Thyroid gland (tissue), 4 donors: Measurements from ENCODE around the gene PRICKLE1. TPM values are rescaled to one million over a fixed set of nuclear protein-coding genes. Genes with fewer than 3 reads are reported as not detected.

ENCODE experiments used
- DNase-seq, 2 donors: peaks; one replicate each; pipeline ENCODE4 v3.0.0-alpha.2; 2019
- H3K27ac ChIP-seq, 3 donors: fragments of 200-600 bp; sonication (generic); 1 replicate in 2 of 3; 2 replicates in 1 of 3; pipeline ENCODE4 v1.5.1; 2016 to 2019; ENCODE audit warnings: mild to moderate bottlenecking in 1 of 3, moderate library complexity in 1 of 3
- H3K27me3 ChIP-seq: fragments of 200-600 bp; sonication (generic); one replicate; pipeline ENCODE4 v1.5.1; 2019
- H3K36me3 ChIP-seq, 2 donors: fragments of 200-600 bp; sonication (generic); one replicate each; pipeline ENCODE4 v1.5.1; 2016 to 2019
- H3K4me1 ChIP-seq, 2 donors: fragments of 200-600 bp; sonication (generic); one replicate each; pipeline ENCODE4 v1.5.1; 2017 to 2019
- H3K4me3 ChIP-seq, 3 donors: fragments of 200-600 bp; sonication (generic); replicated peaks in 1 of 3; 1 replicate in 2 of 3; 2 replicates in 1 of 3; pipeline ENCODE4 v1.5.1; 2016; ENCODE audit warnings: mild to moderate bottlenecking in 1 of 3
- H3K9me3 ChIP-seq: fragments of 200-600 bp; sonication (generic); one replicate; pipeline ENCODE4 v1.5.1; 2017
- CTCF ChIP-seq, 6 experiments: fragments of 200-600 bp in 3 of 6; fragments of 450-650 bp in 3 of 6; sonication (generic) in 3 of 6; IDR thresholded peaks; one replicate each; pipeline ENCODE4 v1.5.1; 2016 to 2019; ENCODE audit warnings: antibody characterized with exemption in 6 of 6, mild to moderate bottlenecking in 2 of 6, inconsistent platforms in 1 of 6, moderate library complexity in 1 of 6
- POLR2A ChIP-seq, 2 donors: fragments of 450-650 bp; IDR thresholded peaks; one replicate each; pipeline ENCODE4 v1.6.1; 2017; ENCODE audit warnings: antibody characterized with exemption in 2 of 2, mild to moderate bottlenecking in 2 of 2, moderate library complexity in 1 of 2
- WGBS, 2 donors: methylation state at CpG; one replicate each; pipeline ENCODE4 v1.1.5; 2017; 5-methylcytosine and 5-hydroxymethylcytosine counted together
- intact Hi-C: fragments of 100-400 bp; cut with DNase I; formaldehyde crosslinking; loops from one replicate; pipeline ENCODE4 v1.15.1; 2023
- total RNA-seq, 4 donors: library from RNA; depleted of rRNA; stranded (reverse); fragments of >200 nt; gene quantifications; one replicate each; pipeline ENCODE4 v1.2.3, GENCODE V29; 2016

Gene PRICKLE1
- total RNA-seq, 4 donors from 2014 or later = 17.2 to 25.4 (median 19.6) TPM

DNA sequence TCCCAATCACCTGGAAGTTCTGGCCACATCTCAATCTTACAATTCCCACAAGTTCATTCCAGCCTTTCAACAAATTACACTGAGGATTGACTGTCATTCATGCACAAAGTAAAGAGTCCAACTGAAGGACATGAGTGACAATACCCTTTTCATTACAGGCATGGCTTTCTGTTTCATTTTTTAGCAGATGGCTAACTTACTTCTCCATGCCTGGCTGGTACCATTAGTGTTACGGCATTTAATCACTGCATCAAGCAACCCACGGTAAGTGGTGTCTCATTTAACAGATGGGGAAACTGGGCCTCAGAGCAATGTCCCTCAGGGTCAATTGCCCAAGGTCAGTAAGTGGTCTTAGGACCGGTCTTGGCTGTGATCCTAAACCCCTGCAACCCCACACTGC lies 114.4 kb downstream of the PRICKLE1 start:
- no peak for DNase-seq
- H3K4me3 ChIP-seq = no peak overlapping the region
- no peaks in the 10 kb centered on the region for H3K9me3 ChIP-seq
- no peak overlapping the region for H3K27ac ChIP-seq
- no peaks in the 10 kb centered on the region for H3K36me3 ChIP-seq
- peaks cover 25 to 30% of the 10 kb centered on the region in 2 donors for H3K4me1 ChIP-seq
- intact Hi-C loops = no loop called here
- H3K27me3 ChIP-seq = no peaks in the 10 kb centered on the region
- whole genome bisulfite sequencing, 2 donors = 48 to 51% methylated on average over 3 of the region's 3 CpGs
- no peak for TF ChIP-seq CTCF (IDR thresholded peaks at IDR 0.05)
- no peak for TF ChIP-seq POLR2A (IDR thresholded peaks at IDR 0.05)

DNA sequence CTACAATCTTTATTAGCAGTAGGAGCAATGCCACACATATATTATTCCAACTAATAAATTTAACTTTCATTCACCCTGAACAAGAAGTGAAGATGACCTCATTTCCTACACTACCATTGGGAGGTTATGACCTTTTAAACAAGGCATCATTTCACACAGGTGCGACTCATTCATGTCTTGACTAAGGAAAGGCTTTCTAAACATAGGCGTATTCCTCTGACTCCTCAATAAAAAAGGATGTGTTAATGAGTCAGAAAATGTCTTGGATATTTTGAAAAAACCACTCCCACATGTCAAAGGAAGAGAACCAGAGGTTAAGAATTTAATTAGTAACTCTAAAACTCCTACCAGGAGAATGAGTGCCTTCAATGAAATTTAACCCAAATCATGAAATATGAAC lies 115.2 kb downstream of the PRICKLE1 start:
- no peak for DNase-seq
- H3K4me3 ChIP-seq = no peak overlapping the region
- H3K9me3 ChIP-seq = no peaks in the 10 kb centered on the region
- no peaks in the 10 kb centered on the region for H3K36me3 ChIP-seq
- no peaks in the 10 kb centered on the region for H3K27me3 ChIP-seq
- TF ChIP-seq CTCF (IDR thresholded peaks at IDR 0.05) (no peak), POLR2A (IDR thresholded peaks at IDR 0.05) (no peak)
- peaks cover 28 to 37% of the 10 kb centered on the region in 2 donors for H3K4me1 ChIP-seq
- H3K27ac ChIP-seq = no peak overlapping the region
- intact Hi-C loops = no loop called here
- 82 to 87% methylated on average over 2 of the region's 2 CpGs for WGBS, 2 donors

GRCh38 chr12:42473561-42473960 lies 116.0 kb downstream of the PRICKLE1 start:
- Histone ChIP-seq H3K36me3 (no peaks in the 10 kb centered on the region), H3K27ac (no peak overlapping the region), H3K4me1 (peaks cover 29 to 37% of the 10 kb centered on the region in 2 donors), H3K4me3 (no peak overlapping the region), H3K27me3 (no peaks in the 10 kb centered on the region), H3K9me3 (no peaks in the 10 kb centered on the region)
- DNase-seq = no peak
- 67 to 69% methylated on average over 1 of the region's 1 CpG for WGBS, 2 donors
- intact Hi-C loops = no loop called here
- no peak for TF ChIP-seq CTCF (IDR thresholded peaks at IDR 0.05)

DNA sequence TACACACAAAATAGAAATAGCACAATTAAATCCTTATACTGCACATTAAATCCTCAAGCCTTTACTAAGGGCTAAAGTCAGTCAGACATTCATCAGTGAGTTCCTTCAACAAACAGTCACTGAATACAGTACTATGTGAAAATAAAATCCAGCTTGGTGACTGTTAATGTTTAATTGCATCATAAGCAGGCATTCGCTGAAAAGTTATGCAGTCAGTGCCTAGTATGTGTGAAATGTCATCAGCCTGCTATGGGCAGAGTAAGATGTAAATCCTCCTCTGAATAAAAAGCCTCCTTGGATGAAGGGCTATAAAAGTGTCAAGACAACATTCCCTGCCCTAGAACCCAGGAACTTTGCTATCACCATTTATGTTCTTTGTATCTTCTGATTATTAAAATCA lies 116.4 kb downstream of the PRICKLE1 start:
- Histone ChIP-seq H3K27me3 (no peaks in the 10 kb centered on the region), H3K36me3 (no peaks in the 10 kb centered on the region), H3K4me1 (peaks cover 29 to 37% of the 10 kb centered on the region in 2 donors), H3K4me3 (no peak overlapping the region), H3K9me3 (no peaks in the 10 kb centered on the region), H3K27ac (no peak overlapping the region)
- 91% methylated on average over 1 of the region's 1 CpG for WGBS, 2 donors
- TF ChIP-seq POLR2A (IDR thresholded peaks at IDR 0.05) (no peak), CTCF (IDR thresholded peaks at IDR 0.05) (no peak)
- intact Hi-C loops = no loop called here
- no peak for DNase-seq

DNA sequence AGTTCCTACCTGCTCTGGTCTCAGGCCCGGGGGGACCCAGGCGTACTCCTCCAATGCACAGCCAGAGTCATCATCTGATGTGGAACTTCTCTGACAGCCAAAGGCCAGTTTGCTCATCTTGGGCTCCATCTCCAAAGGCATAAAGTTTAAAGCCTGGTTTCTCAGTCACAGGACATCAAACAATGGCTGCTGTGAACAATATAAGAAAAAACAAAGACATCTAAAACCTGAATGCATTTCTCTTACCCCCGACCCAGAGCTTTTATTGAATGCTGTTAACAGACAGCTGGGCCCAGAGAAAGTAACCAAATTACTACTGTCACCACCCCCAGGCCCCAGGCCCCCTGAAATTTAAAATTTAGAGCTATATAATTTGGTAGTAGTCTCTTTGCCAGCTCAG lies 117.2 kb downstream of the PRICKLE1 start:
- H3K4me1 ChIP-seq = peaks cover 29 to 37% of the 10 kb centered on the region in 2 donors
- WGBS, 2 donors = 86 to 93% methylated on average over 3 of the region's 3 CpGs
- H3K9me3 ChIP-seq = no peaks in the 10 kb centered on the region

More for the DNA sequence above, 117.2 kb downstream of the PRICKLE1 start:
- intact Hi-C loops = no loop called here
- Histone ChIP-seq H3K27ac (no peak overlapping the region), H3K36me3 (no peaks in the 10 kb centered on the region), H3K27me3 (no peaks in the 10 kb centered on the region), H3K4me3 (no peak overlapping the region)
- no peak for TF ChIP-seq CTCF (IDR thresholded peaks at IDR 0.05)
- TF ChIP-seq POLR2A (IDR thresholded peaks at IDR 0.05) = no peak
- DNase-seq = no peak
